ENCODE measurements around the gene KRT3.
"Not testable (repeated sequence)": the region's sequence is repeated elsewhere in the genome, so short reads cannot be mapped to it uniquely, and the experiment has no call there.

Gene KRT3

DNA sequence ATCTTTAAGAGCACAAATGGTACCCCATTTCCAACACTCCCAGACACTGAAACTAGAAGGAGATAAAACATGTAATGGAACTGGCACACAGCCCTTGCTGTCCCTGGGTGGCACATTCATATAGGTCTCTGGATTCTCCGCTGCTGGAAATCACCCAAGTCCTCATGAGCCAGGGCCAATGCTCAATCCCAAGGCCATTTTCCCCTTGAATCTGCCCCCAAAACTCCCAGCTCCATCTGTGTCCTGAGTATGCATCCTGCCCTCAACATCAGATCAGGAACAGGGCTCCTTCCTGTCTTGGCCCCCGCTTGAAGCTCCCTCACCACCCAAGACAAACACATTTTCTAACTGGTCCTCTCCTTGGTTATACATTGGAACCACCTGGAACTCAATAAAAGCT is 43.4 kb downstream of the KRT3 start:
- no peak for DNase-seq (ENCODE audit: low read depth)
- no peak overlapping the region for H3K4me3 ChIP-seq (ENCODE audit: low read length)
- TF ChIP-seq, protein P1, sequence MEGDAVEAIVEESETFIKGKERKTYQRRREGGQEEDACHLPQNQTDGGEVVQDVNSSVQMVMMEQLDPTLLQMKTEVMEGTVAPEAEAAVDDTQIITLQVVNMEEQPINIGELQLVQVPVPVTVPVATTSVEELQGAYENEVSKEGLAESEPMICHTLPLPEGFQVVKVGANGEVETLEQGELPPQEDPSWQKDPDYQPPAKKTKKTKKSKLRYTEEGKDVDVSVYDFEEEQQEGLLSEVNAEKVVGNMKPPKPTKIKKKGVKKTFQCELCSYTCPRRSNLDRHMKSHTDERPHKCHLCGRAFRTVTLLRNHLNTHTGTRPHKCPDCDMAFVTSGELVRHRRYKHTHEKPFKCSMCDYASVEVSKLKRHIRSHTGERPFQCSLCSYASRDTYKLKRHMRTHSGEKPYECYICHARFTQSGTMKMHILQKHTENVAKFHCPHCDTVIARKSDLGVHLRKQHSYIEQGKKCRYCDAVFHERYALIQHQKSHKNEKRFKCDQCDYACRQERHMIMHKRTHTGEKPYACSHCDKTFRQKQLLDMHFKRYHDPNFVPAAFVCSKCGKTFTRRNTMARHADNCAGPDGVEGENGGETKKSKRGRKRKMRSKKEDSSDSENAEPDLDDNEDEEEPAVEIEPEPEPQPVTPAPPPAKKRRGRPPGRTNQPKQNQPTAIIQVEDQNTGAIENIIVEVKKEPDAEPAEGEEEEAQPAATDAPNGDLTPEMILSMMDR (conservative IDR thresholded peaks at IDR 0.05; ENCODE audit: low read length) = no peak

DNA sequence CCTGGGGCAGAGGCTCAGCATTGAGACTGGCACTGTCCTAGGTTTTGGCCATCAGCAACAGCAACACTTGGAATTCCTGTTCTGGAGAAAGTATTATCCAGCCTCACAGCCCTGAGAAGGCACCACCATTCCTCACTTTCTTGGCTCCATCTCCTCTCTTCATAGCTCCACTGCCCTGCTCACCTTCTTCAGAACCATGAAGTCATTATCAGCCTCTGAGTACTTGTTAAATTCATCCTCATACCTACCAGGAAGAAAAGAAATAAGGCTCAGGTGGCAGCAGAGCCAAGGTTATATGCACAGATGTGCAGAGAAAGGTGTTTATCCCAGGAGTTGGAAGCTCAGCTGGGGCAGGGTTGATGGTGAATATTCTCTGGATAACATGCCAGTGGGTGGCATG is 44.1 kb downstream of the KRT3 start:
- DNase-seq (ENCODE audit: low read depth) = no peak
- no peak overlapping the region for H3K4me3 ChIP-seq (ENCODE audit: low read length)
- TF ChIP-seq, protein P1 (conservative IDR thresholded peaks at IDR 0.05; ENCODE audit: low read length) = no peak

DNA sequence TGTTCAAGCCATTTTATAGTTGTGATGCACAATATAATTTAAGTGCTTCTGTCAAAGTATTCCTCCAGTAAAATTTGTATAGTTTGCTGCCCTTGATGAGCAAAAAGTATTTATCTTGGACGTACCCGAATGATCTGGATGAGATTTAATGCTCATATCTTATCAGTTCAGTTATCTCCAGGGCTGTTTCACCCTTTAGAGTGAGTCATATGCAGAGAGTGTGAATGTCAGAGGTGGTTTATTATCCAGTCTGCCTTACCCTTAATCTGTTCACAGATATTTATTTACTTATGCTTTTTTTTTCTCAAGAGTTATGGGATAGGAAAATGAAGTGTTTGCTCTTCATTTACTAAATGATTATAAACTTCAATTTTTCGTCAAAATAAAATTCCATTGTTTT is 45.4 kb downstream of the KRT3 start:
- DNase-seq (ENCODE audit: low read depth); H3K4me3 ChIP-seq (ENCODE audit: low read length): not testable (repeated sequence)

DNA sequence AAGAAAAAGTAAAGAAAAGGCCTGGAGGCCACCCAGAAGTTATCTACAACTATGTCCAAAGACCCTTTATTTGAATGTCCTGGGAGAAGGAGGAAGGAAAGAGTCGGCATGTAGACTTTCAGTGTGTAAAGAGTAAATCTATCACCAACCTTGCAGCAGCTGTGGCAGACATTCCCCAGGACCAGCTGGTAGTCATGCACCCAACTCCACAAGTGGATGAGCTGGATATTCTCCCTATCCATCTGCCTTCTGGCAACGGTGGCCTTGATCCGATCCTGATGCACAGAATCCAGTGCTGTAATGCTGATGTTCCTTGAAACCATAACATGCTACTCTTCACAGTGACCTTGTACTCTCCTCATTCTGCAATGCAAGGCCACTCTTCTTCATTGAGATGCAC is 46.1 kb downstream of the KRT3 start:
- no peak overlapping the region for H3K4me3 ChIP-seq (ENCODE audit: low read length)
- DNase-seq (ENCODE audit: low read depth) = no peak
- TF ChIP-seq, protein P1 (conservative IDR thresholded peaks at IDR 0.05; ENCODE audit: low read length) = no peak

DNA sequence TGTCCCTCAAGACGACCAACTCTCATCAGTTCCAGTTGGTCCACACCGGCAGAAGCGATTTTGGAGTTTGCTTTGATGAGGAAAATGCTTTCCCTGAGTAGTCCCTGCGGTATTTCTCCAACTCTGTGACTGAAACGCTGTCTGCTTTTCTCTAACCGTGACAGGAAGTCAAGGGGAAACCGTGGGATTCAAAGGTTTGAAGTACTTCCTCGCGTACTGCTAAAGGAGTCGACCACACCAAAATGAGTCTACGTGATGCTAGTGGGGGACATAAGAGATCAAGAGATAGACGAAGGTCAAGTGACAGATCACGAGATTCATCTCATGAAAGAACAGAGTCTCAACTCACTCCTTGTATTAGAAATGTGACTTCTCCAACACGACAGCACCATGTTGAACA is 47.3 kb downstream of the KRT3 start:
- H3K4me3 ChIP-seq (ENCODE audit: low read length) = no peak overlapping the region
- no peak for DNase-seq (ENCODE audit: low read depth)
- TF ChIP-seq, protein P1 (conservative IDR thresholded peaks at IDR 0.05; ENCODE audit: low read length) = no peak

DNA sequence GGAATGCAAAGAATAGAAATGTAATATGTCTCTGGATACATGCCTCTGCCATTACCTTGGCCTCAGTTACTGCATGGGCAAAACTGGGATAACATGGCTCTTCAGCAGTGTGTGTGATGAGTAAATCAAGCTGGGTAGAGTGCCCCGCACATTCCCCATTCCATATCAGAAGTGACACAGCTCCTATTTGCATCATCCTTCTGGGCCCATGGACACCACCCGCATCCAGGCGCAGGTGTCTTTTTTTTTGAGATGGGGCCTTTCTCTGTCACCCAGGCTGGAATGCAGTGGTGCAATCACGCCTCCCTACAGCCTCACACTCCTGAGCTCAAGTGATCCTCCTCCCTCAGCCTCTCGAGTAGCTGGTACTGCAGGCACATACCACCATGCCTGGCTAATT is 50.4 kb downstream of the KRT3 start:
- H3K4me3 ChIP-seq (ENCODE audit: low read length) = no peak overlapping the region
- TF ChIP-seq, protein P1 (conservative IDR thresholded peaks at IDR 0.05; ENCODE audit: low read length) = no peak
- DNase-seq (ENCODE audit: low read depth) = no peak

DNA sequence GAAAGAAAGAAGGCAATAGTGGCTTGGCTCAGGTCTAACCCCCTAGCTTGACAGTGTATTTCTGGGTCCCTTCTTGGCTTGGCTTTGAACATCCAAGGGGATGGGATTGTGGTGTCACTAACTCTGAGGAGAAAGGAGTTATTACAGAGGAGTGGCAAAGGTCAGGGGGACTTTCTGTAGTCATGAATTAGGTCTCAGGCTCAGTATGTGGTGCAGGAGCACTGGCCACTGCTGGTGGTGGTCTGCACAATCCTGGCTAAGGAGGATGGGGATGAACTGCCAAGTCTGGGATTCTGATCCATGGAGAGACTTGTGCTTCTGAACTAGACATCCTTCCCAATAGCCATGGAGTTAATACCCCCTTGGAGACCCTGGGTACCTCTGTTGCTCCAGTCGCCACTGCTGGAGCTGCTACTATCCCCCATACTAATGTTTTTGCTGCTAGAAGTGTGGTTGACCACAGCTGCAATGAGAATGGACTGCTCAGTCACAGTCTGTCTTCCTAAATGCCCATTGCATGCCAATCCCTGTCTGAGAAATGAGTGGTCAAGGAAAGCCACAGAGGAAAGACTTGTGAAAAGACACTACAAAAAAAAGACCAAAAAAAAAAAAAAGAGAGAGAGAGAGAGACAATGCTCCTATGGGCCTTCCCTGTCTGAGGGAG is 51.3 kb downstream of the KRT3 start:
- DNase-seq (ENCODE audit: low read depth) = no peak
- TF ChIP-seq, protein P1 (conservative IDR thresholded peaks at IDR 0.05; ENCODE audit: low read length) = no peak
- H3K4me3 ChIP-seq (ENCODE audit: low read length) = no peak overlapping the region
